HepG2 (cell line): Measurements from ENCODE around the gene HSD11B1L. TPM values are rescaled to one million over a fixed set of nuclear protein-coding genes. Genes with fewer than 3 reads are reported as not detected.

Experiments used
- JUND ChIP-seq: sonication (generic); formaldehyde crosslinking; IDR thresholded peaks from 2 replicates; pipeline ENCODE4 v1.8.0; 2022; ENCODE audit warnings: mild to moderate bottlenecking, missing genetic modification reagents
- MZF1 ChIP-seq: sonication (generic); formaldehyde crosslinking; IDR thresholded peaks from 2 replicates; pipeline ENCODE4 v1.8.1; 2023; ENCODE audit warnings: mild to moderate bottlenecking, missing genetic modification reagents, borderline replicate concordance
- NFE2 ChIP-seq: sonication (generic); formaldehyde crosslinking; IDR thresholded peaks from 2 replicates; pipeline ENCODE4 v1.4.0; 2020; ENCODE audit warnings: missing genetic modification reagents
- NFIC ChIP-seq: IDR thresholded peaks from 2 replicates; pipeline ENCODE4 v1.6.1; 2012; ENCODE audit warnings: mild to moderate bottlenecking, low read length, inconsistent platforms
- NPAS2 ChIP-seq: sonication (generic); formaldehyde crosslinking; IDR thresholded peaks from 2 replicates; pipeline ENCODE4 v1.8.0; 2022; ENCODE audit warnings: mild to moderate bottlenecking, missing genetic modification reagents, borderline replicate concordance
- PITX1 ChIP-seq: sonication (generic); formaldehyde crosslinking; IDR thresholded peaks from 2 replicates; pipeline ENCODE4 v1.5.1; 2020; ENCODE audit warnings: mild to moderate bottlenecking, missing genetic modification reagents
- U2AF1 ChIP-seq: fragments of 200-400 bp; formaldehyde crosslinking; optimal IDR thresholded peaks from 2 replicates; pipeline ENCODE3; 2017; ENCODE audit warnings: mild to moderate bottlenecking, low read depth, low read length
- ZBTB4 ChIP-seq: sonication (generic); formaldehyde crosslinking; IDR thresholded peaks from 2 replicates; pipeline ENCODE4 v1.4.0; 2020; ENCODE audit warnings: missing genetic modification reagents, mild to moderate bottlenecking, borderline replicate concordance
- ZNF547 ChIP-seq: sonication (generic); formaldehyde crosslinking; IDR thresholded peaks from 2 replicates; pipeline ENCODE4 v1.5.1; 2020; ENCODE audit warnings: mild to moderate bottlenecking, missing genetic modification reagents
- ZNF768 ChIP-seq: sonication (generic); formaldehyde crosslinking; IDR thresholded peaks from 2 replicates; pipeline ENCODE4 v1.4.0; 2020; ENCODE audit warnings: missing genetic modification reagents
- ZNF800 ChIP-seq: sonication (generic); formaldehyde crosslinking; IDR thresholded peaks from 2 replicates; pipeline ENCODE4 v1.4.0; 2020; ENCODE audit warnings: missing genetic modification reagents
- polyA plus RNA-seq, 8 experiments: library from polyadenylated mRNA; depleted of rRNA in 3 of 8; stranded (reverse) in 7 of 8; unstranded in 1 of 8; fragments of >200 nt; fragmentation: Illumina TruSeq in 4 of 8; extraction: Trizol in 4 of 8; gene quantifications; 2 replicates each; pipeline versions ENCODE4 v1.2.1 to v1.2.3, GENCODE V29; 2011 to 2016; ENCODE audit warnings: low read depth in 4 of 8, missing spikeins in 1 of 8, mixed read lengths in 1 of 8; ENCODE audit not compliant: insufficient read depth in 1 of 8
- total RNA-seq, 5 experiments: library from RNA; depleted of rRNA; stranded (reverse); fragments of >200 nt; fragmentation: Illumina TruSeq; extraction: Trizol; gene quantifications; 2 replicates each; pipeline ENCODE4 v1.2.3, GENCODE V29; 2016; ENCODE audit warnings: low read depth in 1 of 5
- TF ChIP-seq, protein P1 (sequence below): sonication (generic); formaldehyde crosslinking; IDR thresholded peaks from 2 replicates; pipeline ENCODE4 v1.4.0; 2020; ENCODE audit warnings: mild to moderate bottlenecking, missing genetic modification reagents
- TF ChIP-seq, protein P2 (sequence below): sonication (generic); formaldehyde crosslinking; IDR thresholded peaks from 2 replicates; pipeline ENCODE4; 2020; ENCODE audit warnings: missing genetic modification reagents, mild to moderate bottlenecking, borderline replicate concordance

HSD11B1L gene
- total and polyA plus RNA-seq, 2 of the 13 experiments (the other 11 are each of a cell fraction or from before 2014, with no cell fraction given): 2.8 to 3.9 TPM

GRCh38 chr19:5687360-5688198 lies 6.8 kb downstream of the HSD11B1L start (continued):
- TF ChIP-seq, protein P1, sequence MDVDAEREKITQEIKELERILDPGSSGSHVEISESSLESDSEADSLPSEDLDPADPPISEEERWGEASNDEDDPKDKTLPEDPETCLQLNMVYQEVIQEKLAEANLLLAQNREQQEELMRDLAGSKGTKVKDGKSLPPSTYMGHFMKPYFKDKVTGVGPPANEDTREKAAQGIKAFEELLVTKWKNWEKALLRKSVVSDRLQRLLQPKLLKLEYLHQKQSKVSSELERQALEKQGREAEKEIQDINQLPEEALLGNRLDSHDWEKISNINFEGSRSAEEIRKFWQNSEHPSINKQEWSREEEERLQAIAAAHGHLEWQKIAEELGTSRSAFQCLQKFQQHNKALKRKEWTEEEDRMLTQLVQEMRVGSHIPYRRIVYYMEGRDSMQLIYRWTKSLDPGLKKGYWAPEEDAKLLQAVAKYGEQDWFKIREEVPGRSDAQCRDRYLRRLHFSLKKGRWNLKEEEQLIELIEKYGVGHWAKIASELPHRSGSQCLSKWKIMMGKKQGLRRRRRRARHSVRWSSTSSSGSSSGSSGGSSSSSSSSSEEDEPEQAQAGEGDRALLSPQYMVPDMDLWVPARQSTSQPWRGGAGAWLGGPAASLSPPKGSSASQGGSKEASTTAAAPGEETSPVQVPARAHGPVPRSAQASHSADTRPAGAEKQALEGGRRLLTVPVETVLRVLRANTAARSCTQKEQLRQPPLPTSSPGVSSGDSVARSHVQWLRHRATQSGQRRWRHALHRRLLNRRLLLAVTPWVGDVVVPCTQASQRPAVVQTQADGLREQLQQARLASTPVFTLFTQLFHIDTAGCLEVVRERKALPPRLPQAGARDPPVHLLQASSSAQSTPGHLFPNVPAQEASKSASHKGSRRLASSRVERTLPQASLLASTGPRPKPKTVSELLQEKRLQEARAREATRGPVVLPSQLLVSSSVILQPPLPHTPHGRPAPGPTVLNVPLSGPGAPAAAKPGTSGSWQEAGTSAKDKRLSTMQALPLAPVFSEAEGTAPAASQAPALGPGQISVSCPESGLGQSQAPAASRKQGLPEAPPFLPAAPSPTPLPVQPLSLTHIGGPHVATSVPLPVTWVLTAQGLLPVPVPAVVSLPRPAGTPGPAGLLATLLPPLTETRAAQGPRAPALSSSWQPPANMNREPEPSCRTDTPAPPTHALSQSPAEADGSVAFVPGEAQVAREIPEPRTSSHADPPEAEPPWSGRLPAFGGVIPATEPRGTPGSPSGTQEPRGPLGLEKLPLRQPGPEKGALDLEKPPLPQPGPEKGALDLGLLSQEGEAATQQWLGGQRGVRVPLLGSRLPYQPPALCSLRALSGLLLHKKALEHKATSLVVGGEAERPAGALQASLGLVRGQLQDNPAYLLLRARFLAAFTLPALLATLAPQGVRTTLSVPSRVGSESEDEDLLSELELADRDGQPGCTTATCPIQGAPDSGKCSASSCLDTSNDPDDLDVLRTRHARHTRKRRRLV (CRISPR knock-in tag): no peak
- TF ChIP-seq MZF1 (CRISPR knock-in tag) (no peak), NPAS2 (no peak), PITX1 (CRISPR knock-in tag) (no peak), JUND (CRISPR knock-in tag) (no peak), NFE2 (no peak), U2AF1 (no peak), ZBTB4 (CRISPR knock-in tag) (peak; percentile 64; the same call in 1 of the 2 replicates), ZNF768 (CRISPR knock-in tag) (peak; percentile 21; the same call in 1 of the 2 replicates), NFIC (no peak), ZNF800 (CRISPR knock-in tag) (no peak), ZNF547 (no peak)
- TF ChIP-seq, protein P2, sequence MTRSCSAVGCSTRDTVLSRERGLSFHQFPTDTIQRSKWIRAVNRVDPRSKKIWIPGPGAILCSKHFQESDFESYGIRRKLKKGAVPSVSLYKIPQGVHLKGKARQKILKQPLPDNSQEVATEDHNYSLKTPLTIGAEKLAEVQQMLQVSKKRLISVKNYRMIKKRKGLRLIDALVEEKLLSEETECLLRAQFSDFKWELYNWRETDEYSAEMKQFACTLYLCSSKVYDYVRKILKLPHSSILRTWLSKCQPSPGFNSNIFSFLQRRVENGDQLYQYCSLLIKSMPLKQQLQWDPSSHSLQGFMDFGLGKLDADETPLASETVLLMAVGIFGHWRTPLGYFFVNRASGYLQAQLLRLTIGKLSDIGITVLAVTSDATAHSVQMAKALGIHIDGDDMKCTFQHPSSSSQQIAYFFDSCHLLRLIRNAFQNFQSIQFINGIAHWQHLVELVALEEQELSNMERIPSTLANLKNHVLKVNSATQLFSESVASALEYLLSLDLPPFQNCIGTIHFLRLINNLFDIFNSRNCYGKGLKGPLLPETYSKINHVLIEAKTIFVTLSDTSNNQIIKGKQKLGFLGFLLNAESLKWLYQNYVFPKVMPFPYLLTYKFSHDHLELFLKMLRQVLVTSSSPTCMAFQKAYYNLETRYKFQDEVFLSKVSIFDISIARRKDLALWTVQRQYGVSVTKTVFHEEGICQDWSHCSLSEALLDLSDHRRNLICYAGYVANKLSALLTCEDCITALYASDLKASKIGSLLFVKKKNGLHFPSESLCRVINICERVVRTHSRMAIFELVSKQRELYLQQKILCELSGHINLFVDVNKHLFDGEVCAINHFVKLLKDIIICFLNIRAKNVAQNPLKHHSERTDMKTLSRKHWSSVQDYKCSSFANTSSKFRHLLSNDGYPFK (CRISPR knock-in tag): no peak
